Stimulated activated CD8-positive, alpha-beta memory T cell treated with anti-CD3 and anti-CD28 coated beads, Interleukin-12 subunit alpha, Interleukin-12 subunit beta, amount 100 ng/mL, for 1 hour (primary cell): ENCODE results near the gene SH3PXD2A.
"Not testable (repeated sequence)": the region's sequence is repeated elsewhere in the genome, so short reads cannot be mapped to it uniquely, and the experiment has no call there.

Source experiments
- DNase-seq: peaks from one replicate; pipeline ENCODE4 v3.0.0-alpha.2; 2020; ENCODE audit warnings: low read depth

Gene SH3PXD2A

DNA sequence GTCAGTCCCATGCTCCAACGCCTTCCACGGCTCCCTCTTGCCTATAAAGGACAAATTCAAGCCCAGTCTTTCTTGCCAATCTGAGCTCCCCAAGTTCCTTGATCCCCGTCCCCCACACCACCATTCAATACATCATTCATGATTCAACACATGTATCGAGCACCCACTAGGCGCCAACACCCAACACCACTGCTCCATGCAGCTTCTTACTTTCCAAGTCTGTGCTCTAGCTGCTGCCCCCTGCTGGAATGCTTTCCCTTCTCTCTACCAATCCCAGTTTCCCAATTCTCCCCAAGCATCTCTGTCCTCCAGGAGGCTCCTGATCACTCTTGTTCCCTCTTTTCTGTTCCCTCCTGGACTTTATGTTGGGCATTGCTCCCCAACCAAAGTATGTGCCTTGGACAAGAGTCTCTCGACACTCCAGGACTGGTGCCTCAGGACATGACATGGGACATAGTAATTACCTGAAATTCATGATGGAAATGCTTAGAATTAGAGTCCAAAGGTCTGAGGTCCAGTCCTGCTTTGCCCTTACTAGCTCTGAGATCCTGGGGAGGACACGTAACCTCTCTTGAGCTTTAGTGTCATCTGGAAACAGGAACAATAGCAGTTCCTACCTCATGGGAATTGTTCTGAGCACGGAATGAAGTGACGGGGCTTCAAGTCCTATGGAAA lies 189.2 kb downstream of the SH3PXD2A start:
- DNase-seq = no peak

DNA sequence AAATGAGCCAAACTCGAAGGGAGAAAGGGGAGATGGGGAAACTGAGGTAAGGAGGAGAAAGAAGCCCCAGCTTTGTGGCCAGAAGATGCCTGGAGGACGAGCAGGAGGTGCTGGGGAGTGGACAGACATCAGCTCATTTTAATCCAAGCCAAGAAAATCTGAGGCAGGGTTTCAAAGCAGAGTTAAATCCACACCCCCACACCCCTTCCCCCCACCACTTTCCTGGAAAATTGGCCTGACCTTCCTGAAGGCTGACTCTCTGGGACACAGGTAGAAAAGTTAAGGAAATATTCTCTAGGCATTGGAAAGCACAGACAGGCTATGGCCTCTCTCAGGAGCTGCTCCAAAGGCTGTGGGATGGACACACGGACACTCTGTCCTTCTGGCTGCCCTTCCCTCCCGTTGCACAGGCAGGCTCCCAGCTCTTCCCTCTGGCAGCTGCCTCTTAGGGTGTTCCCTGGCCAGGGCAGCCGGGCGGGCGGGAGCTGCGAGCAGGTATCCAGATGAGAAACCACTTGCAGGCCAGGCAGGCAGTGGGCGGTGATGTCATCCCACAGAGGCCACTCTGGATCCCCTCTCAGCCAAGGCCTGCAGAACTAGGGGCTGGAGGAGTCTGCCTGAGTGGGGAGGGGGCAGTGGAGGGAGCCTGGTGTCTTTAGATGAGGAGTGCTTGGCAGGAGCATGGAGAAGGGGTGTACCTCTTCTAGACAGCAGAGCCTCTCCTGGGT lies 190.1 kb downstream of the SH3PXD2A start:
- DNase-seq = no peak

GRCh38 chr10:103663802-103664201 lies 191.6 kb downstream of the SH3PXD2A start:
- DNase-seq = no peak

- no peak for DNase-seq
Observed at GRCh38 chr10:103663236-103663635, 192.1 kb downstream of the SH3PXD2A start.

DNA sequence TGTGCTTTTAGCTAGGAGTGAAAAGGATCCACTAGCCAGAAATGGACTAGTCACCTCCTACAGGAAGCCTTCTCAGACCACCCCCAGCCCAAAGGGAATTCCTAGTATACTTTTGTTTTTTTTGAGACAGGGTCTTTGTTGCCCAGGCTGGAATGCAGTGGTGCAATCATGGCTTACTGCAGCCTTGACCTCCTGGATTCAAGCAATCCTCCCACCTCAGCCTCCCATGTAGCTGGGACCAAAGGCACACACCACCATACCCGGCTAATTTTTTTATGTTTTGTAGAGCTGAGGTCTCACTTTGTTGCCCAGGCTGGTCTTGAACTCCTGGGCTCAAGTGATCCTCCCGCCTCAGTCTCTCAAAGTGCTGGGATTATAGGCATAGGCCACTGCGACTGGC lies 192.7 kb downstream of the SH3PXD2A start:
- DNase-seq = not testable (repeated sequence)

GRCh38 chr10:103661198-103661950 lies 194.0 kb downstream of the SH3PXD2A start:
- DNase-seq = no peak

- no peak for DNase-seq
Observed at GRCh38 chr10:103660364-103661197, 194.8 kb downstream of the SH3PXD2A start.

DNA sequence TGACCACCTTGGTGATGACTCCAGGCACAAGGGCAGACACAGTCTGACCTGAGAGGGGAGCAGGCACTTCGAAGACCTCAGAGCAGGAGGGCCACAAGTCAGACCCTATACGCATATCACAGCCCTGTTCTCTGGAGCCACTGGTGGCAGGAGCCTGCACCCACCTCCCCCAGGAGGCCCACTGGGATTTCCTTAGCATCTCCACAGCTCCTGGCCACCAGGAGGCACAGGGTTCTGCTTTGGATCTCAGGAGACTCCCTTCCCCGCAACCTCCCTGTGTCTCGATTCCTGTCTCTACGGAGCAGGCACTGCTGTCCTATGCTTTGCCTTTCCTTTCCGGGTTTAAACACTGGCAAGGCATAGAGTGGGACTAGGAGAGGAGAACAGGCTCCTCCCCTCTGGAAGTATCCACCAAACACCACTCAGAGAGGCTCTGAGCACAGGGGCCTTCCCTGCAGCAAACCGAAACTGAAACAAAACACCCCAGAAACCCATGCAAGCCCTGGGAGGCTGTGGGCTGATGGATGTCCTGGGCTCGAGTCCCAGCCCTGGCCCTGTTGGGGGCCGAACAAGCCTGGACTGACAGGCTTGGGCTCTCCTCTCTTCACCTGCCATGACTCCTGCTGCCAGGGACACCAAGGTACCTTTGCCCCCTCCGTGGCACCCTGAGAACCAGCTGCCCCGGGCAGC lies 195.6 kb downstream of the SH3PXD2A start:
- peak; percentile 34 for DNase-seq

- no peak for DNase-seq
Observed at GRCh38 chr10:103658049-103658577, 197.3 kb downstream of the SH3PXD2A start.

- no peak for DNase-seq
Observed at GRCh38 chr10:103657061-103657591, 198.2 kb downstream of the SH3PXD2A start.

DNA sequence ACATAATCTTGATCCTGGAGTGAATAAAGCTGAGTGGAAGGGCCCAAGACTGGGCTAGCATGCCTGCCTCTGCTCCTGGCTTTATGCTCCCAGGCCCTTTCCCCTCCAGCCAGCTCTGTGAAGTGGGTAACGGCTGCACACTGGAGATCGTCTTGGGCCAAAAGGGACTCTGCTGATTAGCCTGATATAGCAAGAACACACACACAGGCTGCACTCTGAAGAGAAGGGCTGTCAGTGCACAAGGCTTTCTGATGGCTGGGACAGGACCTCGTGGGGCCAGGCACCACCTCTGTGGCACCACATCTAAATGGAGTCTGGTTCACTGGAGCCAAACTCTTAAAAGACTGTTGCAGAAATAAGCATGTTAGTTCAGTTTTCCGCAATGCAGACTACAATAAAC lies 200.5 kb downstream of the SH3PXD2A start:
- DNase-seq = no peak

GRCh38 chr10:103653581-103654037 lies 201.8 kb downstream of the SH3PXD2A start:
- no peak for DNase-seq

GRCh38 chr10:103652599-103653281 lies 202.6 kb downstream of the SH3PXD2A start:
- no peak for DNase-seq

- no peak for DNase-seq
Observed at GRCh38 chr10:103651783-103652476, 203.4 kb downstream of the SH3PXD2A start.

- no peak for DNase-seq
Observed at GRCh38 chr10:103651333-103651732, 204.0 kb downstream of the SH3PXD2A start.

- DNase-seq = no peak
Observed at GRCh38 chr10:103649654-103650423, 205.5 kb downstream of the SH3PXD2A start.

GRCh38 chr10:103648636-103649532 lies 206.5 kb downstream of the SH3PXD2A start:
- DNase-seq = no peak

GRCh38 chr10:103648251-103648635 lies 207.1 kb downstream of the SH3PXD2A start:
- no peak for DNase-seq
